ENCODE results near the gene MYF6. TPM values are rescaled to one million over a fixed set of nuclear protein-coding genes. Genes with fewer than 3 reads are reported as not detected.

Gene MYF6
- total RNA-seq = not detected
- not detected for polyA plus RNA-seq (2013, experiment 1 of 2)
- 1.8 TPM for polyA plus RNA-seq (2013, experiment 2 of 2)
- 0 to 0.08 (median 0) reads per million in 172 experiments for total RNA-seq

DNA sequence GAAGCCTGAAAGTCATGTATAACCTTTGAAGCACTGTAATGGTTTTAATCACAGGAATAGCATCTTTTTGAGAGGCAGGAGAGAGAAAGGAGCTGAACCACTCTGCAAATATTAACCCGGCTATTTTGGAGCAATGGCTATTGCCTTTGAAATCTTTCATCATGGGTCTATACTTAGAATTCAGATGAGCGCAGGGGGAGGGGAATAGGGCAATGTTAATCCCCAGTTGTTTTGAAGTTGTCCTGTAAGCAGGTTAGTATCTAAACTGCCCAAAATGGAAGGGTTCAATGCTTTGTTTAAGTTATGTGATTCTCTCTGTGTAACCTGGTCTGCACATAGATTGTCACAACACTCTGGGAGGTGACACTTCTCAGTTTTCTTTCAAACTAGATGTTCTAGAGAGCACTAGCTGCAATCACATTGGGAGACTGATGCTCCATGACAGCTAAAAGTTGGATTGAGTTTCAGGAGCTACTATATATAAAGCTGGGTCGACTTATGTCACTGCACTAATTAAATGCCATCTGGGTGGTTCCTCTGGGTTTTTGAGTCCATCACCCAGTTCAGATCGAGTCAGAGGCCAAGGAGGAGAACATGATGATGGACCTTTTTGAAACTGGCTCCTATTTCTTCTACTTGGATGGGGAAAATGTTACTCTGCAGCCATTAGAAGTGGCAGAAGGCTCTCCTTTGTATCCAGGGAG lies at the start of gene MYF6:
Gene MYF6 (plus strand): TSS at position 509 of the 704 bp plus-strand sequence. CDS start 86 bp downstream, at position 595.
- Histone ChIP-seq H3K9me3 (ENCODE audit: control insufficient read depth in 1 of 2, insufficient read depth in 1 of 2, low read length in 2 of 2) (peaks cover 0 to 20% of the 10 kb centered on the region in 2 experiments), H3K4me3 (ENCODE audit: low read length) (no peak within 1 kb of the TSS), H3K27ac (ENCODE audit: low read depth in 1 of 2, low read length in 2 of 2) (no peak within 1 kb of the TSS), H3K4me1 (ENCODE audit: insufficient read depth, low read length) (no peaks in the 10 kb centered on the region), H3K27me3 (ENCODE audit: control insufficient read depth in 1 of 2, insufficient read depth in 2 of 2, low read length in 2 of 2) (peaks cover 21 to 25% of the 10 kb centered on the region in 2 experiments), H3K36me3 (ENCODE audit: insufficient read depth, low read length) (no peaks in the 10 kb centered on the region)
- intact Hi-C loops (cut with DNase I, micrococcal nuclease) = no loop called here
- Mint-ChIP-seq H3K36me3 (ENCODE audit: low read depth) (no peaks in the 10 kb centered on the region), H3K27ac (no peak within 1 kb of the TSS), H3K4me3 (no peak within 1 kb of the TSS), H3K9me3 (no peaks in the 10 kb centered on the region), H3K4me1 (ENCODE audit: low read depth) (no peaks in the 10 kb centered on the region), H3K27me3 (peaks cover 54% of the 10 kb centered on the region)
- ChIA-PET POLR2A (no interaction called here), CTCF (no interaction called here)
- DNase-seq (no peak), ATAC-seq (ENCODE audit: poor library complexity) (no peak)
- TF ChIP-seq, protein P1, sequence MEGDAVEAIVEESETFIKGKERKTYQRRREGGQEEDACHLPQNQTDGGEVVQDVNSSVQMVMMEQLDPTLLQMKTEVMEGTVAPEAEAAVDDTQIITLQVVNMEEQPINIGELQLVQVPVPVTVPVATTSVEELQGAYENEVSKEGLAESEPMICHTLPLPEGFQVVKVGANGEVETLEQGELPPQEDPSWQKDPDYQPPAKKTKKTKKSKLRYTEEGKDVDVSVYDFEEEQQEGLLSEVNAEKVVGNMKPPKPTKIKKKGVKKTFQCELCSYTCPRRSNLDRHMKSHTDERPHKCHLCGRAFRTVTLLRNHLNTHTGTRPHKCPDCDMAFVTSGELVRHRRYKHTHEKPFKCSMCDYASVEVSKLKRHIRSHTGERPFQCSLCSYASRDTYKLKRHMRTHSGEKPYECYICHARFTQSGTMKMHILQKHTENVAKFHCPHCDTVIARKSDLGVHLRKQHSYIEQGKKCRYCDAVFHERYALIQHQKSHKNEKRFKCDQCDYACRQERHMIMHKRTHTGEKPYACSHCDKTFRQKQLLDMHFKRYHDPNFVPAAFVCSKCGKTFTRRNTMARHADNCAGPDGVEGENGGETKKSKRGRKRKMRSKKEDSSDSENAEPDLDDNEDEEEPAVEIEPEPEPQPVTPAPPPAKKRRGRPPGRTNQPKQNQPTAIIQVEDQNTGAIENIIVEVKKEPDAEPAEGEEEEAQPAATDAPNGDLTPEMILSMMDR (IDR thresholded peaks at IDR 0.05) = no peak

DNA sequence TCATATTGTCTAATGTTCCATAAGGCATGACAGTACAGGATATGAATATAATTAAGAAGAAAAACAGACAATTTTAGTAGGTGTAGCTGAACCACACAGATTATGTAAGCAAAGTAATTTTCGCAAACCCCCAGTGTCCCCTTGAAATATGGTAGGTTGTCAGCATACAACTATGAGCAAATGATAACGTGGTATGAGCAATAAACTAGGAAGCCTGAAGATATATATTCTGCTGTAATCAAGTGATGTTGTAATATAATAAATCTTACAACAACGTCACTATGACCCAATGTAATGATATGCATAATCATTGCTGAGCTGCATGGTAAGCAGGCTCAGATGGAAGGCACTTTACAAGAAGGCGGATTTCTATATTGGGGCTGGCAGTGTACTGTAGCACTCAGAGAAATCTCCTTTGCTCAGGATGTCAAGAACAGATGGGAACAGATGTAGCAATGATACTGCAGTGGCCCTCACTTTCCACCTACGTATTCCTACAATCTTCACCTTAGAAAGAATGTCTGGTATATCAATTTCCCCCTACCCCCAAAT lies 47.8 kb upstream of the MYF6 start:
- Mint-ChIP-seq H3K4me1 (ENCODE audit: low read depth) (no peaks in the 10 kb centered on the region), H3K27ac (no peak overlapping the region), H3K27me3 (no peaks in the 10 kb centered on the region), H3K4me3 (no peak overlapping the region), H3K9me3 (no peaks in the 10 kb centered on the region), H3K36me3 (ENCODE audit: low read depth) (no peaks in the 10 kb centered on the region)
- peaks cover 0 to 1% of the 10 kb centered on the region in 2 experiments for H3K9me3 ChIP-seq (ENCODE audit: control insufficient read depth in 1 of 2, insufficient read depth in 1 of 2, low read length in 2 of 2)
- no peak overlapping the region for H3K4me3 ChIP-seq (ENCODE audit: low read length)
- ATAC-seq (ENCODE audit: poor library complexity) (no peak), DNase-seq (no peak)
- intact Hi-C loops (cut with DNase I, micrococcal nuclease) = no loop called here
- ChIA-PET POLR2A (no interaction called here), CTCF (no interaction called here)
- no peaks in the 10 kb centered on the region for H3K27me3 ChIP-seq (ENCODE audit: control insufficient read depth in 1 of 2, insufficient read depth in 2 of 2, low read length in 2 of 2)
- no peaks in the 10 kb centered on the region for H3K36me3 ChIP-seq (ENCODE audit: insufficient read depth, low read length)
- H3K4me1 ChIP-seq (ENCODE audit: insufficient read depth, low read length) = no peaks in the 10 kb centered on the region
- no peak overlapping the region for H3K27ac ChIP-seq (ENCODE audit: low read depth in 1 of 2, low read length in 2 of 2)
- TF ChIP-seq, protein P1 (IDR thresholded peaks at IDR 0.05) = no peak

DNA sequence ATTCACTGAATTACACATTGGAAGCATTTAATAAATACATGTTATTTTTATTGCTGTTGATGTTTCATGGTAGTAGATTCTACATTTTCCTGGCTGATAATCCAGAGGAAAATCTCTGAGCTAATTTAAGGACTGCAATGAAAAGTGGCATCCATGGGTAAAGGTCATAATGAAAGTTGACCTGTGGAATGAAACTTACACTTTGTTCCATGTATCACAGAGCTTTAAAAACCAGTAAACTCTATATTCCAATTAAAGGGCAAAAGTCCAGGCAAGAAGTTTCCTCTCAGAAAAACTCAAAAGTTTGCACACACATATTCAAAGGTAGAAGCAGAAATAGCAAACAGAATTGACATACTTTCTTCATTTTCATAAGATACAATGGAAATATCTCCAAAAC lies 44.8 kb upstream of the MYF6 start:
- no peaks in the 10 kb centered on the region for H3K4me1 Mint-ChIP-seq (ENCODE audit: low read depth)

More for the DNA sequence above, 44.8 kb upstream of the MYF6 start:
- Mint-ChIP-seq H3K9me3 (no peaks in the 10 kb centered on the region), H3K27ac (no peak overlapping the region), H3K36me3 (ENCODE audit: low read depth) (no peaks in the 10 kb centered on the region), H3K4me3 (no peak overlapping the region), H3K27me3 (no peaks in the 10 kb centered on the region)
- intact Hi-C loops (cut with DNase I, micrococcal nuclease) = no loop called here
- DNase-seq (no peak), ATAC-seq (ENCODE audit: poor library complexity) (no peak)
- H3K27me3 ChIP-seq (ENCODE audit: control insufficient read depth in 1 of 2, insufficient read depth in 2 of 2, low read length in 2 of 2) = no peaks in the 10 kb centered on the region
- H3K9me3 ChIP-seq (ENCODE audit: control insufficient read depth in 1 of 2, insufficient read depth in 1 of 2, low read length in 2 of 2) = no peaks in the 10 kb centered on the region
- no peaks in the 10 kb centered on the region for H3K4me1 ChIP-seq (ENCODE audit: insufficient read depth, low read length)
- ChIA-PET CTCF (no interaction called here), POLR2A (no interaction called here)
- TF ChIP-seq, protein P1 (IDR thresholded peaks at IDR 0.05) = no peak
- H3K4me3 ChIP-seq (ENCODE audit: low read length) = no peak overlapping the region
- H3K27ac ChIP-seq (ENCODE audit: low read depth in 1 of 2, low read length in 2 of 2) = no peak overlapping the region
- no peaks in the 10 kb centered on the region for H3K36me3 ChIP-seq (ENCODE audit: insufficient read depth, low read length)
